ENCODE measurements around the gene AP4B1.
"Not testable (repeated sequence)": the region's sequence is repeated elsewhere in the genome, so short reads cannot be mapped to it uniquely, and the experiment has no call there.

The AP4B1 gene

GRCh38 chr1:113858982-113859381 lies 45.6 kb downstream of the AP4B1 start:
- no peak overlapping the region for H3K4me3 ChIP-seq (ENCODE audit: low read length)
- DNase-seq (ENCODE audit: low read depth): no peak
- TF ChIP-seq CTCF (conservative IDR thresholded peaks at IDR 0.05; ENCODE audit: low read depth, low read length): no peak

GRCh38 chr1:113858418-113858817 lies 46.2 kb downstream of the AP4B1 start:
- no peak for DNase-seq (ENCODE audit: low read depth)
- no peak overlapping the region for H3K4me3 ChIP-seq (ENCODE audit: low read length)
- TF ChIP-seq CTCF (conservative IDR thresholded peaks at IDR 0.05; ENCODE audit: low read depth, low read length): no peak

- H3K4me3 ChIP-seq (ENCODE audit: low read length): no peak overlapping the region
- no peak for TF ChIP-seq CTCF (conservative IDR thresholded peaks at IDR 0.05; ENCODE audit: low read depth, low read length)
- DNase-seq (ENCODE audit: low read depth): no peak
These were observed 46.8 kb downstream of the AP4B1 start for GRCh38 chr1:113857776-113858175.

- no peak overlapping the region for H3K4me3 ChIP-seq (ENCODE audit: low read length)
- DNase-seq (ENCODE audit: low read depth): no peak
- no peak for TF ChIP-seq CTCF (conservative IDR thresholded peaks at IDR 0.05; ENCODE audit: low read depth, low read length)
These were observed 48.2 kb downstream of the AP4B1 start for GRCh38 chr1:113856401-113856790.

GRCh38 chr1:113855630-113856400 lies 48.8 kb downstream of the AP4B1 start:
- TF ChIP-seq CTCF (conservative IDR thresholded peaks at IDR 0.05; ENCODE audit: low read depth, low read length): no peak
- no peak for DNase-seq (ENCODE audit: low read depth)
- no peak overlapping the region for H3K4me3 ChIP-seq (ENCODE audit: low read length)

GRCh38 chr1:113854234-113854633 lies 50.4 kb downstream of the AP4B1 start:
- DNase-seq (ENCODE audit: low read depth): no peak
- H3K4me3 ChIP-seq (ENCODE audit: low read length): no peak overlapping the region
- TF ChIP-seq CTCF (conservative IDR thresholded peaks at IDR 0.05; ENCODE audit: low read depth, low read length): no peak

- not testable (repeated sequence) for H3K4me3 ChIP-seq (ENCODE audit: low read length); DNase-seq (ENCODE audit: low read depth)
These were observed 51.9 kb downstream of the AP4B1 start for GRCh38 chr1:113852694-113853093.
